GM19240 (cell line): ENCODE data around the gene VAV2.
"Not testable (repeated sequence)": the region's sequence is repeated elsewhere in the genome, so short reads cannot be mapped to it uniquely, and the experiment has no call there.

Source experiments
- DNase-seq: peaks from one replicate; pipeline ENCODE4 v3.0.0; 2011; ENCODE audit warnings: low spot score; ENCODE audit not compliant: insufficient read length

VAV2 gene

GRCh38 chr9:133938086-133938485, 54.0 kb downstream of the VAV2 start:
- no peak for DNase-seq

DNA sequence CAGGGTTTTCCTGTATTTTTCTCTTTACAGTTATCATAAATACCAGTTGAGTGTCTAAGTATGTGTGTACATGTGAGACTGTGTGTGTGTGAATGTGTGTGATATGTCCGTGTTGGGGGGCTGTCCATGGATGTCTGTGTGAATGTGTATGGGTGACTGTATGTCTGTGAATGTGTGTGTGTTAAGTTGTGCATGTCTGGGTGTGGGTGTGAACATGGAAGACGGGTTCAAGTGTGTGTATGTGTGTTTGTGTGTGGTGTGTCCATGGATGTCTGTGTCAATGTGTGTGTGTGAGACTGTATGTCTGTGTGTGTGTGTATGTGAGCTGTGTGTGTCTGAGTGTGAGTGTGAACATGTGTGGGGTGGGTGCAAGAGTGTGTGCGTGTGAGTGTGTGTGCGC, 55.0 kb downstream of the VAV2 start:
- no peak for DNase-seq

DNA sequence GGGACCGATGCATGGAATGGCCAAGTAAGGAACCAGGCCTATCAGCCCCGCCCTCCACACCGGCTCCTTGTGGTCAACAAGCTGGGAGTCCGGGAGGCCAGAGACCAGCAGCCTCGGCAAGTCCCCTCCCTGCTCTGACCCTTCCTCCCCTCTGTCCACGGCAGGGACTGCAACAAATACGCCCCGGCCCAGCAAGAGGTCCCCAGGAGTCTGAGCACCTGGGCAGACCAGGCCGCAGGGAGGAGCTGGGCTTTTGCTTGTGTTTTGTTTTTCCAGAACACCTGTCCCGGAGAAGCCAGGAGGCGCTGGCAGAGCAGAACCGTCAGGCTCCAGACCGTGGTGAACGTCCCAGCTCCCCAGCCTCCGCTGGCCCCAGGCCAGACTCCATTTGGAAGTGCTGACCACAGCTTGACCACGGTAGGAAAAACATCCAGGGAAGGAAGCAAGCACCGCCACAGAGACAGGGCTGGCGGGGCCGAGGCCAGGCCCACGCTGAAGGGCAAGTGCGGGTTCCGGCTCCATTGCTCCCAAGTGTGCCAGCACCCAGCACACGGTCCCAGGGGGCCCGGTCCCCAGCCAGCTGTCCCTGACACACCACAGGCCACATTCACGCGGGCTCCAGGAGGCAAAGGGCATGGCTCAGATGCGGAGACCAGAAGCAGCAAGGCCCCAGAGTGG, 56.7 kb downstream of the VAV2 start:
- DNase-seq: no peak

DNA sequence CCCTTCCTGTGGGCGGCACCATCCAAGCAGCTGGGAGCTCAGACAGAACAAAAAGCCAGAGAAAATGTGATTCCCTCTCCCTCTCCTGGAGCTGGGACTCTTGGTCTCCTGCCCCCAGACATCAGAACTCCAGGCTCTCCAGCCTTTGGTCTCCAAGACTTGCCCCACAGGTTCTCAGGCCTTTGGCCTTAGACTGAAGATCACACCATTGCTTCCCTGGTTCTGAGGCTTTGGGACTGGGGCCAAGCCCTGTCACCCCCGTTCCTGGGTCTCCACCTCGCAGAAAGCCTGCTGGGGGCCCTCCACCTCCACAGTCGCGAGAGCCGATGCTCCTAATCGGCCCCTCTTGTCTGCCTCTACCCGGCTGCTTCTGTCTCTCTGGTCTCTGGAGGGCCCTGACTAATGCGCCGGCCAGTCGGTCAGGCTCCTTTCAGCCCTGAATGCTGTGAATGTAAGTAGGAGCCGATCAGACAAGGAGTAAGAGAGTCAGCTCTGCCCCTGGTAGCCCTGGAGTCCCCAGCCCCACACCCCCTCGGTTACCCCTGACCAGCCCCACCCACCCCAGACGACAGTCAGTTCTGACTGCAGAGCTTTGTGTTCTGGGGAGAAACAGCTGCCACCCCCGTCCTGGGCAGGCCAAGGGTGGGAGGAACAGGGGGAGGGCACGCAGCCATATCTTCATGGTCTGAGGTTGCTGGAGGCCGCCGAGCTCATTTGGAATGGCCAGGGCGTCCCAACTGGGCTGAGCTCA, 57.5 kb downstream of the VAV2 start:
- DNase-seq: no peak

DNA sequence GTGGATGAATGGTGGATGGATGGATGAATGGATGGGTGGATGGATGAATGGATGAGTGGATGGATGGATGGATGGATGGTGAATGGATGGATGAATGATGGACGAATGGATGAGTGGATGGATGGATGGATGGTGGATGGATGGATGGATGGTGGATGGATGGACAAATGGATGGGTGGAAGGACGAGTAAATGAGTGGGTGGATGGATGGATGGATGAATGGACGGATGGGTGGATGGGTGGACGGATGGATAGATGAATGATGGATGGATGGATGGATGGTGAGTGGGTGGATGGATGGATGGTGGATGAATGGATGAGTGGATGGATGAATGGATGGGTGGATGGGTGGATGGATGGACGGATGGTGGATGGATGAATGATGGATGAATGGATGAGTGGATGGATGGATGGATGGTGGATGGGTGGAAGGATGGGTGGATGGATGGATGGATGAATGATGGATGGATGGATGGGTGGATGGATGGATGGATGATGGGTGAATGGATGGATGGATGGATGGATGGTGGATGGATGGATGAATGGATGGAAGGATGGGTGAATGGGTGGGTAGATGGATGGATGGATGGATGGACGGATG, 58.6 kb downstream of the VAV2 start:
- DNase-seq: no peak

GRCh38 chr9:133932633-133933032, 59.5 kb downstream of the VAV2 start:
- DNase-seq: no peak

DNA sequence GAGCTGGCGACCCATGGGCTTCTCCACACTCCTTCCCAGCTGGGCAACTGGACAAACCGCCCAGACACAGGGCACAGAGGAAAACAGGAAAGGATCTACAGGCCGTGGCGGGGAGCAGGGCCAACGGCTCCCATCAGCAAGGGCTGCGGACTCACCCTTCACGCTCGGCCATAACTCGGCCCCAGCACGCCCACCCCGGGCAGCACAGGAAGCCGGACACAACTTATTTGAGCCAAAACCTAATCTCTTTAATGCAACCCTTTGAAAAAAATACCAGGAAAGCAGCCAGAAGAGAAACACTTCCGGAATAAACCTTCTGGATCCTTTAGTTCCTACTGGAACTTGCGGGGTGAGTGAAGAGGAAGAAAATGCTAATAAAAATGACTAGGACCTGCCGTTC, 59.9 kb downstream of the VAV2 start:
- no peak for DNase-seq

DNA sequence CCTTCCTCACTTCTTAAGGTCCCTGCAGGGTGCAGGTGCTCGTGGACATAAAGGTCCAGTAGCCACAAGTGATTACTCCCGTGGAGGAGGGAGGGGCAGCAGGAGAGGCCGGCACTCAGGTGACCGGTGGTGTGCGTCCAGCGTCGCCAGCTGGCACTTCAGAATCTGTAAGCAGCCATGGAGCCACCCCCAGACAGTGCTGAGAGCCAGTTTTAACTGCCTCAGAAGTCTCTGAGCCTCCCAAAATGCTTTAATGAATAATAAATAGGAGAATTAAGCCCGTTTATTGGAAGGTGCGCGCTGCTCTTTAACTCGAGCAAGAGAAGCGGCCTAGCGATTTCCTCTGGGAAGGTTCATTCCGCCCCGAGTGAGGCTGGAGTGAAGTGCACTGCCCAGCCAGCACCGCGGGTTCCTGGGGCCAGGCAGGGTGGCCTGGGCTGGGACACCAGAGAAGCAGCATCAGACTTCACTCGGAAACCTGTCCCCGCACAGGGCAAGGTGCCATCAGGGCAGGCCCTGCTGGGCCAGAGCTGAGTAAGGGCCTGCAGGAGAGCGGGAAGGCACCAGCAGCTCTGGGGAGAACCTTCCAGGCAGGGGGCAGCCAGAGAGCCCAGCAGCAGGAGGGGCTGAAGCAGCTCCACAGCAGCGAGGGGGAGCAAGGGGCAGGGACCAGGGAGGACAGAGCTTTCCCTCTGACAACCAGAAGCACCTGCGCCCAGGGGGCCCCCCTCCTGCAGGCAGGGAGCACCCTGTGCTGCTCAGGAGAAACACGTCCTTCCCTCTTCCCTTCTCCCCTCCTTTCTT, 61.2 kb downstream of the VAV2 start:
- no peak for DNase-seq

DNA sequence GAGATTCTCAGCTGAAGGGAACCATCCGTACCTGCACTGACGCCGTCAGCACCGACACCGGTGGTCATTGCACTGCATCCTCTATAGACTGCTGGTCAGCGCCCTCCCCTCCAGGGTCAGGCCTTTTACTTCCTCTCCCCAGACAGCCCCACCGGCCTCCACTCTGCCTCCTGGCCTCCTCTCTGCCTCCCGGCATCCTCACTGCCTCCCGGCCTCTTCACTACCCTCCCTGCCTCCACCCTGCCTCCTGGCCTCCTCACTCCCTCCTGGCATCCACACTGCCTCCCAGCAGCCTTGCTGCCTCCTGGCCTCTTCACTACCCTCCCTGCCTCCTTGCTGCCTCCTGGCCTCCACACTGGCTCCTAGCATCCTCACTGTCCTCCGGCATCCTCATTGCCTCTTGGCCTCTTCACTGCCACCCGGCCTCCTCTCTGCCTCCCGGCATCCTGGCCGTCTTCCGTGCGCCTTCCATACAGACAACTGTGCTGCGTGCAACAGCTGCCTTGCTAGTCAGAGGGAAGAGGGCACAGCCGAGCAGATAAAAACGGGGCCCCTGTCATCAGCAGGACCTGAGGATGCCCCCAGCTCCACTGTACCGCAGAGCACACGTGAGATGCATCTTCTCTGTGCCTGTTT, 62.0 kb downstream of the VAV2 start:
- no peak for DNase-seq

DNA sequence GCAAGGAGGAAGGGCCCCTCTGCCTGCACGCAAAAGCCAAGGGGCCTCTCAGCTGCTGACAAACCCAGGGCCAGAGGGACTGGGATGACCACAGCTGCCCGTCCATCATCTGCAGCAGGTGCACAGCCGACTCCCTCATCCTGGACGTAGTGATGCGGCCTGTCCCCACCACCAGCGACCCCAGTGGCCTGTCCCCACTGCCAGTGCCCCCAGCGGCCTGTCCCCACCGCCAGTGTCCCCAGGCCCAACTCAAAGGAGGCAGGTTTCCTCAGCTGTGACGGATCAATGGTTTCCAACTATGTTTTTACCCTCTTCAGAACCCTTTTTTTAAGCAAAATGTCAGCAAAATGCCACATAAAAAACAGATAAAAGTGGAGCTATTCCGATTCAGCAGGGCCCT, 62.5 kb downstream of the VAV2 start:
- no peak for DNase-seq

DNA sequence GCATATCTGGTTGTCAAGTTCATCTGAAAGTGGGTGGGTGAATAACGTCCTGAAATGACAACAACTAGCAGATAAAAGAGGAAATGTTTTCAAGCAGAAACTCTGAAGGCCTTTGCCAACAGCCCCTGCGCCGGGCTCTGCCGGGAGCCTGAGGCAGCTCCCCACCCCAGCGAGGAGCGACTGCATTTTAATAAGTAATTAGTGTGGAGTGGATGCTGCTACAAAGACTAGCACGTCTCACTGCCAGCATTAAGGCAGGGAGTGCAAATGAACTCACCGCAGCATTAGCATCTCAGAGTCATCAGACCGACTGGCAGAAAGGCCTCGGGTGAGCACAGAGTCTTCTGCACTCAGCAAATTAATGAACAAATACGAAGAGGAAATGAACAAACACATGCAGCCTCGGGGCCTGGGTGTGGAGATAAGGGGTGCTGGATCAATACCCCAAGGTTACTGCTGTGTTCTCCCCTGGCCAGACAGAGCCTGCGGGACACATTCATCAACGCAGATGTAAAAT, 63.8 kb downstream of the VAV2 start:
- DNase-seq: no peak

GRCh38 chr9:133927041-133927440, 65.1 kb downstream of the VAV2 start:
- no peak for DNase-seq

DNA sequence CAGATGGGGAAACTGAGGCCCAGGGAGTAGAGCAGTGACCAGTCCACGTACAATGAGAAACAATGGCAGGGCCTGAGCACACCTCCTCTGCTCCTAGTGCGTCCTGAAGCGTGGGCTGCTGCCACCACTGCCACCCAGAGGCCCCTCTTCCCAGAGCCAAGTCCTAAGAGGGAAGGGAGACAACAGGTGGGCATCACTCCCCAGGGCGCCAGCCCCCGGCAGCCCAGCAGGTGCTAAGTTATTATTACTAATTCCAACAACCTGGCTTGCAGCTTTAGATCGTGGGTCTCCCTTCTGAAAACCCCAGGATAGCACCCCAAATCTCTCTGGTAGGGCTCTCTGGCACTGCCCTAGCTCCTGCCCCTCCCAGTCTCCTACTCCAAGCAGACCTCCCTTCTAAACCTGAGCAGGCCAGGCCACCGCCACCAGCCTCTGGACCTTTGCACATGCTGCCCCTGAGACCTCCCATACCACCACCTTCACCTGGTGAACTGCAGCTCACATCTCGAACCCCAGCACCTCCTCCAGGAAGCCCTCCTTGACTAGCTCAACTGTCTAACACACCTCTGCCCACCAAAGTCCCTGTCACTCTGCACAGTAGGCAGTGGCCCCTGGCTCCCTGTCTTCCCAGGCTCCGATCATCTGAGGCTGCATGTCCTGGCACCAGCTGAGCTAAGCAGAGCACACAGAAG, 65.8 kb downstream of the VAV2 start:
- DNase-seq: no peak

GRCh38 chr9:133924453-133924852, 67.7 kb downstream of the VAV2 start:
- DNase-seq: no peak

DNA sequence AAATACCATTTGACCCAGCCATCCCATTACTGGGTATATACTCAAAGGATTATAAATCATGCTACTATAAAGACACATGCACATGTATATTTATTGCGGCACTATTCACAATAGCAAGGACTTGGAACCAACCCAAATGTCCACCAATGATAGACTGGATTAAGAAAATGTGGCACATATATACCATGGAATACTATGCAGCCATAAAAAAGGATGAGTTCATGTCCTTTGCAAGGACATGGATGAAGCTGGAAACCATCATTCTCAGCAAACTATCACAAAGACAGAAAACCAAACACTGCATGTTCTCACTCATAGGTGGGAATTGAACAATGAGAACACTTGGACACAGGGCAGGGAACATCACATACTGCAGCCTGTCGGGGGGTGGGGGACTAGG, 68.5 kb downstream of the VAV2 start:
- DNase-seq: not testable (repeated sequence)

- DNase-seq: no peak
Observed at GRCh38 chr9:133921866-133922265, 70.3 kb downstream of the VAV2 start.

DNA sequence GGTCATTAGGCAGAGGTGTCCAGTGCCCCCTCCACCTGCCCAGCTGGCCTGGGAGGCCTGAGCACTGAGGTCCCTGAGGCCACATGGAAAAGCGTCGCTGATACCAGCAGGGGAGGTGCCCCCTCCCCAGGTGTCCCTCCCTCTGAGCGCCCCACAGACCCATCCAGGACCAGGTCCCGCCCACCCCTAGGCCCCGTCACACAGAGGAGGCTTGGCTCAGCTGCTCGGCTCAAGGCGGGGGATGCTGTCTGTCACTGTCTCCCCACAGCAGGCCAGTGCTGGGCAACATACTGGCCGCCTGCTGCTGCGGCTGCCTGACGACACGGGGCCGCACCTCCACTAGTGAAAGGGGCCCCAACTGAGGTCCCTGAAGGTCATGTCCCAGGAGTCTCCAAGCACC, 71.7 kb downstream of the VAV2 start:
- no peak for DNase-seq

DNA sequence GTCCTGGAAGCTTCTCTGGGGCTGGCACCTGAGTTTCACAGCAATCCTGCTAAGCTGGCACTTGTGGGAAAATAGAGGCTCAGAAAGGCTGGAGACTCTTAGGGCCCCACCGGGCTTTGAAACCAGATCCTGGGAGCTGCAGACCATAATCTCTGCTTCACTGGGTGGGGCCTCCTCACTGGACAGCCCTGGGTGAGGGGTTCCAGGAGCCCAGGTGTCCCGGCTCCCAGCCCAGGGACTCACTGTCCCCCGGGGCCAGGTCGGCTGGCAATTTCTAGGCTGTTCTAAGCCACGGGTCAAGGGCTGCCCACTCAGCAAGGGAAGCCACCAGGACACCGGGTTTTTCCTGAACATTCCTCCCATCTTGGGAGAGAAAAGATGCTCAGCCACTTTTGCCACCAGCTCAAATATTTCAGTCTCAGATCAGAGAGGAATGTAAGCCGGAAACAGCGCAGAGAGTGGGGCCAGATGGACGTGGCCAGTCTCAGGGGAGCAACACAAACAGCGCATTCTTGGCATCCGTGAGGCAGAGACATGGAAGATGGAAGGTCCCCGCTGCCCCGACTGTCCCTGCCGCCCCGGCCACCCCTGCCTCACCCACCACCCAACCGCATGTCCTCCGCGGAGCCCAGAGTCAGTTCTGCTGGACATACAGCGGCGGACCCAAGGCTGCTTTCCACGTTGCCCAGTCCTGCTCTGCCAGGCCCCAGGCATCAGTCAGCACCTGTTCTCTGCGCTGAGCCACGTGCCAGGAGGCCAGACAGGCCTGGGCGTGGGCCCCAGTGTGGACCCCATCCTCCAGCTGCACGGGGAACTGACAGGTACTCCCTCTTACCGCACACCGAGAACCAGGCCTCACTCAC, 72.6 kb downstream of the VAV2 start:
- DNase-seq: no peak

GRCh38 chr9:133918111-133918813, 73.9 kb downstream of the VAV2 start:
- DNase-seq: no peak
